GM18909 (cell line): ENCODE data around the gene PTAFR.

Source experiments
- ATAC-seq: cut with Tn5 transposase; IDR thresholded peaks from one replicate; pipeline ENCODE4 v1.9.1; 2021; ENCODE audit warnings: mild to moderate bottlenecking; ENCODE audit not compliant: unreplicated experiment, poor library complexity

Gene PTAFR

DNA sequence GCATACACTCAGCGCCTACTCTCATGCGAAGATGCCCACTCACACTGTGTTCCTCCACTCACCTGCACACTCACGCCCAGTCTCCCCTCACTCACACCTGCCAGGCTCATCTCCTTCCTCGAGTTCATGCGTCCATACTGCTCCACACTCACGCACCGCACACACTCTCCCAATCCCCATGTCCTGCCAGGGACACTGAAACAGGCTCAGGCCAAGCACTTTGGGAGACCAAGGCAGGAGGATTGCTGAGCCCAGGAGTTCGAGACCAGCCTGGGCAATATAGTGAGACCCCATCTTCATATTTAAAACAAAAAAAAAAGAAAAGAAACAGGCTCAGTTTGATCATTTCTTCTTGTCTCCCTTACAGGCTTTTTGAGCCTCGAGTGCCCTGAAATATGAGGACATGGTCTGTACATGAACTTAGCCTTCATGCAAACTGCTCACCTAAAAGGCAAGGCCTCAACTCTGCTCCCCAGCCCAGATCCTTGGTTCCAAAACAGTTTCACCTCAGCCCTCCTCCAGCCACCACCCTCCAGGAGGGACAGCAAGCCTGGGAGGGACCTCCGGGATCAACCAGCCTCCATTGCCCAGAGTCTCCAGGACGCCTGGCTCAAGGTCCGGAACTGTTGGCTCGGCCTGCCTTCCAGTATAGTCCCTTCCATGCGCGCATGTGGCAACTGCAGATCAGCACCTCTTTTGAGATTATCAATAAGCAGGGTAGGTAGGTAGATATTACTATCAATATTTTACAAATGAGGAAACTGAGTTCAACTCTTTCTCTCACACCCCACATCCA is 2.4 kb upstream of the PTAFR start:
- ATAC-seq, result no peak

DNA sequence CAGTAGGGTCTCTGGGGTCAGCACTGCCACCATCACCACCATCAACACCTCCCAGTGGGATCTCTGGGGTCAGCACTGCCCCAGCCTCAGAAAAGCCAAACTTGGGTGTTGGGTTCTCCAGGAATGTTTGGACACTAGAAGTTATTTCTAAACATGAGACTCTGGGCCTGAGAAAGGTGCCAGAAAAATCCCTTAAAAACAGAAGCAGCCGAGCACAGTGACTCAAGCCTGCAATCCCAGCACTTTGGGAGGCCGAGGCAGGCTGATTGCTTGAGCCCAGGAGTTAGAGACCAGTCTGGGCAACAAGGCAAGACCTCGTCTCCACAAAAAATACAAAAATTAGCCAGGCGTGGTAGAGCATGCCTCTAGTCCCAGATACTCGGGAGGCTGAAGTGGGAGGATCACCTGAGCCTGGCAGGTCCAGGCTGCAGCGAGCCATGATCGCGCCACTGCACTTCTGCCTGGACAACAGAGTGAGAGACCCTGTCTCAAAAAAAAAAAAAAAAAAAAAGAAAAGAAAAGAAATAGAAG is 470 bp downstream of the PTAFR start:
- no peak for ATAC-seq

DNA sequence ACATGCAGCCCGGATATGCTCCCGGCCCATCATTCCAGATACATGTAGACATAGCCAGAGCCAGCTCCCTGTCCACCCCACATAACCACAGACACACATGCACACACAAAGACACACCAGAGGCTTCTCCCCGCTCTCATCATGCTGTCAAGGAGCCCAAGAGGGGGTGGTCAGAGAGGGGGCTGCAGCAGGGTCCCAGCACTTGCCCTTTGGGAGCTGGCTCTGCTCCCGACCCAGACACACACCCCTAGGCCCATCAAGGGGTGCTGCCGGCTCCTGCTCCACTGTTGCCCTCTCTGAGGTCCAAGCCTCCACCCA is 2.6 kb downstream of the PTAFR start:
- no peak for ATAC-seq

GRCh38 chr1:28173151-28173979 is 3.1 kb downstream of the PTAFR start:
- ATAC-seq, result no peak

GRCh38 chr1:28172713-28173150 is 3.8 kb downstream of the PTAFR start:
- peak; percentile 72 for ATAC-seq

DNA sequence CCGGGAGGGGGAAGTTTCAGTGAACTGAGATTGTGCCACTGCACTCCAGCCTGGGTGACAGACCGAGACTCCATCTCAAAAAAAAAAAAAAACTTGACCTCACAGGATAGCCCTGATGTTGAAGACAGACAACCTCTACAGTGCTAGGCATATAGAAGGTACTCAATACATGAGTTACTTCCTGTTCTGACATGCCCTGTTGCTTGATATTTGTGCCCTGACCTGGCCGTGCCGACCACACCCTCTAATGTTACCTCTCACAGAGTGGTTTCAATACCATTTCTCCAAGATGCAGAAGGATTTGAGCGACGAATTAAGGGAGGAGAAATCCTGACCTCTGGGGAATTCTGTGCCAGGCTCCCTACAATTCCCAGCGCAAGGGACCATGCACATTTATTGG is 5.2 kb downstream of the PTAFR start:
- no peak for ATAC-seq

GRCh38 chr1:28170001-28170596 is 6.4 kb downstream of the PTAFR start:
- no peak for ATAC-seq

DNA sequence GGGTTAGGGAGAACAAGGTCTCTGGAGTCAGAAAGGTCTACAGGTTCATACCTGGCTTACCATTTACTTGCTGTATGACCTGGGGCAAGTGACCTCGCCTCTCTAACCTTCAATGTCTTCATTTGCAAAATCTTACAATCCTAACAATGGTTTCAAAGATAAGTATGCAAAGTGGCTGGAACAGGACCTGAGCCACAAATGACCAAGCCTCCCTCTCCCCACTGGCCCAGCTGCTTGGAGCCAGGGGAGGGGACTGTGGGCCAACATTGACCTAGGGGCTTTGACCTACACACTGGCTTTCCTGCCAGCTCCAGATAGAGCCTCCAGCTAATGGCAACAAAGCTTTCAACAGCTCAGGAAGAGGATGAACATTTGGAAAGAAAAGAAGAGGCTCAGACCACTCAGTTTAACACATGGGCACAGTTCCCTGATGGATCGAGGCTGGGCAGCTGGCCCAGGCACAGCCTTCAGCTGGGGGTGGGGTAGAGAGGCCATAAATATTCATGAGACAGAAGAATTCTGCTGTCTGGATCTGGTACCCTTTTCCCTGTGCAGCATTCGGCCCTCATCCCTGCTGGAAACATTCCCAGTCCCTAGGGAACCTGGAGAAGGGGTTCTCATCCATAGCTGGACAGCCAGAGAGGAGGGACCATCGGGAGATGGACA is 12.9 kb downstream of the PTAFR start:
- ATAC-seq, result no peak

DNA sequence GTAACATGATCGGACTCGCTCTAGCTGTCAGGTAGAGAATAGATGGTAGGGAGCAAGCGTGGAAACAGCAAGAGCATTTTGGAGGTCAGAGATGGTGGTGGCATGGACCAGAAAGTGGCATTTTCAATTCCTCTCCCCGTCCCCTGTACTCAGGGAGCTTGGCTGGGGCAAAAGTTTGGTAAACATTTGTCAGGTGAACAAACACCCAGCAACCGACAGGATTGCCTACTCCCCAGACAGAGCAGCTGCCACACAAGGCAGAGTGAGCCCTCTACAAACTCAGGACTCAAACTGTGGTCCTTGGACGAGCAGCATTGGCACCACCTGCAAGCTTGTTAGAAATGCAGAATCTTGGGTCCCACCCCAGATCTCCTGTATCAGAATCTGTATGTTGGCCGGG is 14.3 kb downstream of the PTAFR start:
- no peak for ATAC-seq

DNA sequence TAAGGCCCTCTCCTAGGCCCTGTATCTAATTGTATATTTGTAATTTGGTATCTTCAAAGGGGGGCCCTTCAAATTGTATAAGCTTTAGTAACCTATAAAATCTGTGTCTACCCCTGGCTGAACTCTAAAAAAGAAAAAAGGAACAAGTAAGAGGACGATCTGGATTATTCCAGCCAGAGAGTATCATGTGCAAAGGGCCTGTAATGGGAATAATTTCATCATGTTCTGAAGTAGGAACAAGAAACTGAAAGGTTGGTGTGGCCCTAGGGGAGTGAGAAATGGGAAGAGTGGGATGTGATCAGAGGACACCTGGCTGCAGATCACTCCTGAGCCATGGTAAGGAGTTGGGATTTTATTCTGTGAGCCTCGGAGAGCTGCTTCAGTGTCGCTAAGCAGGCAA is 14.7 kb downstream of the PTAFR start:
- ATAC-seq, result no peak

- ATAC-seq, result no peak
Observed at GRCh38 chr1:28160782-28161266, 15.7 kb downstream of the PTAFR start.

DNA sequence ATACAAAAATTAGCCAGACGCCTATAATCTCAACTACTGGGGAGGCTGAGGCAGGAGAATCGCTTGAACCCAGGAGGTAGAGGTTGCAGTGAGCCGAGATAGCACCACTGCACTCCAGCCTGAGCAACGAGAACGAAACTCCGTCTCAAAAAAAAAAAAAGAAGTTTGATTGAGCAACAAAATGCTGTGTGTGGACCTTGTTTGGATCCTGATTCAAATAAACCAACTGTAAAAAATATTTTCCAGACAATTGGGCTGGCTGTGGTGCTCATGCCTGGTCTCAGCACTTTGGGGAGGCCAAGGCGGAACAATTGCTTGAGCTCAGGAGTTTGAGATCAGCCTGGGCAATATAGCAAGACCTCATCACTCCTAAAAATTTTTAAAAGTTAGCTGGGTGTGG is 16.8 kb downstream of the PTAFR start:
- no peak for ATAC-seq

DNA sequence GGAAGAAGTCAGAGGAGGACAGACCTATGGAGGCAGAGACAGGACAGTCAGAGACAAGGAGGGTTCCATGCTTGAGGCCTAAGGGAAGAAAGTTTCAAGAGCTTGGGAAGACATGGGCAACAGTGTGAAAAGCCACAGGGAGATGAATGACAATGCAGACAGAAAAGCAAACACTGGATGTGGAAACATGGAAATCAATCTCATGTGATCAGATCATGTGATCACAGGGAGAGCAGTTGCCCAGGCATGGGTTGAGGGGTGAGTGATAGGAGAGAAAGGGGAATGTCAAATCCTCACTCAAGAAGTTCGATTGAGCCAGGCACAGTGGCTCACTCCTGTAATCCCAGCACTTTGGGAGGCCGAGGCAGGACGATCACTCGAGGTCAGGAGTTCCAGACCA is 17.2 kb downstream of the PTAFR start:
- ATAC-seq, result no peak

- ATAC-seq, result no peak
Observed at GRCh38 chr1:28157894-28158293, 18.6 kb downstream of the PTAFR start.

GRCh38 chr1:28156821-28157220 is 19.7 kb downstream of the PTAFR start:
- no peak for ATAC-seq

DNA sequence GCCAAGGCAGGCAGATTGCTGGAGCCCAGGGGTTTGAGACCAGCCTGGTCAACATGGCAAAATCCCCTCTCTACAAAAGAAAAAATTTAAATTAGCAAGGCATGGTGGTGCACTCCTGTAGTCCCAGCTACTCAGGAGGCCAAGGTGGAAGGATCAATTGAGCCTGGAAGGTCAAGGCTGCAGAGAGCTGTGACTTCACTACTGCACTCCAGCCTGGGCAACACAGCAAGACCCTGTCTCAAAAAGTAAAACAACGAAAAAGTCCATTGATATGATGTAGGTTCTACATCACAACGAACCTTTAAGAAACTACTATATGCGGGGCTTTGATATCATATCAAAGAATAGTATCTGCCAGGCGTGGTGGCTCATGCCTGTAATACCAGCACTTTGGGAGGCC is 20.9 kb downstream of the PTAFR start:
- ATAC-seq, result no peak

GRCh38 chr1:28154078-28154594 is 22.4 kb downstream of the PTAFR start:
- ATAC-seq, result no peak

DNA sequence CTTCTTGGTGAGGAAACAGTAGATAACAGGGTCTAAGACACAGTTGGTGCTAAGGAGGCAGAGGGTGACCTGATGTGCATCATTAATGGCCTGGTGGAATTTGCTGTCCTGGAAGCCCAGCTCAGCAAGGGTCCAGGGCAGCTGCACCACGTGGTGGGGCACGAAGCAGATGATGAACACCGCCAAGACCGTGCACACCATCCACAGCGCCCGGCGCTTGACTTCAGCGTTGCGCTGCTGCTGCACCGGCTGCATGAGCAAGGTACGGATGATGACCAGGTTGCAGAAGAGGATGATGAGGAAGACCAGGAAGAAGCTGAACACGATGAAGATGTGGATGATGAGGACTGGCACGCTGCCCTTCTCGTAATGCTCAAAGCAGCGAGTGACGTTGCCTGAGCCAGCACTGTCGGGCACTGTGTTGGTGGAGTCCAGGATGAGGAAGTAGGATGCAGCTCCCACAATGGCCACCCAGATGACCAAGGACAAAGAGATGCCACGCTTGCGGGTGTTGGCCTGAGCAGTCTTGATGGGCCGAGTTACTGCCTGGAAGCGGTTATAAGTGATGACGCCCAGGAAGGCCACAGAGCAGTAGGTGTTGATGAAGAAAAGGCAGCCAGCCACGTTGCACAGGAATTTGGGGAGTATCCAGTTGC is 26.2 kb downstream of the PTAFR start:
- ATAC-seq, result no peak

DNA sequence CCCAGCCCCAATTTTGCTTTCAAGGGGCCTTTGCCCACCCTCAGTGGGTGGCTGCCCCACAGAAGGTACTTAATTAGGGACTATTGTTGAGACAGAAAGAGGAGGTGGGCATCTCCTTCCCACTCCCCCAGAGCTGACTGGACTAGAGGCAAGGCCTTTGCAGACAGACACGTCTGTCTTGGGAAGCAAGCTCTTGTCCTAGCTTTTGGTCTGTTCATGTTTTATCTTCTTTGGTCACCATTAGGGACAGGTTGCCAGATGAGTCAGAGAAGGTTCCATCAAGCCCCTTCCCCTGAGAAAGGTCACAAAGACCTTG is 27.7 kb downstream of the PTAFR start:
- ATAC-seq, result no peak
